ENCODE results near the gene SEPTIN2. TPM values are rescaled to one million over a fixed set of nuclear protein-coding genes. Genes with fewer than 3 reads are reported as not detected.

The SEPTIN2 gene
- total and polyA plus RNA-seq, 2 experiments from 2014 or later, result 227 to 393 TPM

DNA sequence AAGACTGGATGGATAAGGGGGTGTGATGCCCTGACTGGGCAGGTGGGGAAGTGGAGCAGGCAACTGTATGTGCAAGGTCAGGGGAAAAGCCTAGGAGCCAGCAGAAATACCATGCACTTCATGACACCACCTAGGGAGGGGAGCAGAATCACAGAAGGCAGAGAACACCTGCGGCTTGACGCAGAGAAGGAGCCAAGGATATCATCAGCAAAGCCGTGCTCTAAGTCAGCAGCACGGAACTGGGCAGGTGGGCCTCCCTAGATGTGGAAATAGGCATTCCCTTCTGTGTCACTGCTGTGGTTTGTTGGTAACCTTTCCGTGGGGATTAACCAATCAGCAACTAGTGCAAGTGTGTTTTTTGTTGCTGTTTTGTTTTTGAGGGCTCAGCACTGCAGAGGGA, 41.6 kb upstream of the SEPTIN2 start (continued):
- TF ChIP-seq ZNF462 (CRISPR knock-in tag; IDR thresholded peaks at IDR 0.05) (no peak), CREB1 (CRISPR knock-in tag; IDR thresholded peaks at IDR 0.05; ENCODE audit: low read depth) (no peak), POLR2AphosphoS5 (IDR thresholded peaks at IDR 0.05; ENCODE audit: low read depth) (no peak), EZH2 (IDR thresholded peaks at IDR 0.05; ENCODE audit: low read depth, unreplicated experiment) (no peak)

DNA sequence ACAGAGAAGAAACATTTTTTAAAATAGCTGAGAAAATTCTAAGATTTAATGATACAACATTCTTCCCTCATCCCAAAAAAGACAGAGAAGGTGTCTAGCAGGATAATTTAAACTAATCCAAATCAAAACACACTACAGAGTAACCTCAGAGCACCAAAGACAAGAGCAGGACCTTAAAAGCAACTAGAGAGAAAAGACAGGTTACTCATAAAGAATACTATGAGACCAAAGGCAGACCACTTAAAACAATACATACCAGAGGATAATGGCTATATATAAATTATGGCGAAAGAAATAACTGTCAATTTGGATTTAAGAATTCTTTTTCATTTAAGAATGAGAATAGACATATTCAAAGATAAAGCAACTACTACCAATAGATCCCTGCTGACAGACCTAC, 40.2 kb upstream of the SEPTIN2 start:
- TF ChIP-seq EZH2 (IDR thresholded peaks at IDR 0.05; ENCODE audit: low read depth, unreplicated experiment) (no peak), NANOG (IDR thresholded peaks at IDR 0.05; ENCODE audit: borderline replicate concordance) (no peak), STAT1 (IDR thresholded peaks at IDR 0.05; ENCODE audit: unreplicated experiment) (no peak), ZNF331 (CRISPR knock-in tag; IDR thresholded peaks at IDR 0.05; ENCODE audit: low read depth) (no peak), CTCF (conservative IDR thresholded peaks at IDR 0.05; ENCODE audit: low read depth in 2 of 2) (no peak), JUNB (IDR thresholded peaks at IDR 0.05; ENCODE audit: unreplicated experiment) (no peak), EZH2phosphoT487 (IDR thresholded peaks at IDR 0.05; ENCODE audit: unreplicated experiment) (no peak)
- TF ChIP-seq, protein P1, sequence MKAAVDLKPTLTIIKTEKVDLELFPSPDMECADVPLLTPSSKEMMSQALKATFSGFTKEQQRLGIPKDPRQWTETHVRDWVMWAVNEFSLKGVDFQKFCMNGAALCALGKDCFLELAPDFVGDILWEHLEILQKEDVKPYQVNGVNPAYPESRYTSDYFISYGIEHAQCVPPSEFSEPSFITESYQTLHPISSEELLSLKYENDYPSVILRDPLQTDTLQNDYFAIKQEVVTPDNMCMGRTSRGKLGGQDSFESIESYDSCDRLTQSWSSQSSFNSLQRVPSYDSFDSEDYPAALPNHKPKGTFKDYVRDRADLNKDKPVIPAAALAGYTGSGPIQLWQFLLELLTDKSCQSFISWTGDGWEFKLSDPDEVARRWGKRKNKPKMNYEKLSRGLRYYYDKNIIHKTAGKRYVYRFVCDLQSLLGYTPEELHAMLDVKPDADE (IDR thresholded peaks at IDR 0.05), result no peak
- Mint-ChIP-seq H3K4me3 (no peak overlapping the region), H3K9me3 (no peaks in the 10 kb centered on the region), H3K27me3 (ENCODE audit: insufficient read depth, low read depth, poor library complexity) (peaks cover 12% of the 10 kb centered on the region), H3K36me3 (ENCODE audit: low read depth) (peaks cover 3% of the 10 kb centered on the region; the same call in 1 of the 3 replicates), H3K27ac (no peak overlapping the region), H3K4me1 (peaks cover 37% of the 10 kb centered on the region)
- Histone ChIP-seq H3K9me2 (ENCODE audit: insufficient read depth) (no peaks in the 10 kb centered on the region), H3K27ac (ENCODE audit: low read depth) (no peak overlapping the region), H3K4me2 (no peak overlapping the region), H2AFZ (no peak overlapping the region), H3K4me3 (no peak overlapping the region), H3K79me2 (replicated peaks; ENCODE audit: insufficient read depth) (peaks cover 93% of the 10 kb centered on the region), H3K36me3 (ENCODE audit: insufficient read depth) (no peaks in the 10 kb centered on the region), H3K4me1 (ENCODE audit: insufficient read depth) (peaks cover 32% of the 10 kb centered on the region), H3K27me3 (ENCODE audit: insufficient read depth) (no peaks in the 10 kb centered on the region), H3F3A (replicated peaks; ENCODE audit: low read depth) (0 out of 2 replicates have a peak, but pooled peaks cover 3% of the 10 kb centered on the region), H4K20me1 (replicated peaks; ENCODE audit: insufficient read depth) (peaks cover 41% of the 10 kb centered on the region)
- ATAC-seq (no peak), DNase-seq (ENCODE audit: low spot score) (no peak)

Measured in GM23338 (cell line).